HepG2 (cell line): ENCODE measurements around the gene SKP2. TPM values are rescaled to one million over a fixed set of nuclear protein-coding genes. Genes with fewer than 3 reads are reported as not detected.

ENCODE experiments used
- ATAC-seq: fragments of 200-7000 bp; cut with Tn5 transposase; 3 replicates; pipeline ENCODE4 v1.9.1; 2020; ENCODE audit warnings: mild to moderate bottlenecking, moderate library complexity
- BruUV-seq: library from RNA; stranded (reverse); fragments of 400-500 nt; replicated peaks from 2 replicates; lab custom pipeline; 2021; lab: Mats Ljungman, UMichigan
- CTCF ChIA-PET: fragments of 300-600 bp; formaldehyde crosslinking; extraction: SDS; loops from one replicate; lab custom pipeline; 2021; ENCODE audit warnings: low total read pairs, inconsistent platforms, low intra/inter-chr PET ratio; lab: Yijun Ruan, JAX
- POLR2A ChIA-PET: fragments of 350-600 bp; sonication (Branson Sonifier 250); formaldehyde crosslinking; loops from one replicate; lab custom pipeline; 2020; ENCODE audit warnings: antibody characterized with exemption, inconsistent platforms; lab: Yijun Ruan, JAX
- DNase-seq: peaks from one replicate; pipeline ENCODE4 v3.0.0-alpha.2; 2015; ENCODE audit warnings: low spot score
- FAIRE-seq: peaks from 3 replicates; lab custom pipeline; 2011; peaks lifted over from hg19 to GRCh38; lab: Jason Lieb, UNC
- H2AFZ ChIP-seq: one replicate; pipeline ENCODE4 v1.6.1; 2011; ENCODE audit warnings: low read length, inconsistent platforms
- H3K27ac ChIP-seq: fragments of 300-600 bp; 3 replicates; pipeline ENCODE4 v1.8.0; 2011; ENCODE audit warnings: mixed run types, mild to moderate bottlenecking, mixed read lengths, low read length, inconsistent platforms; ENCODE audit not compliant: insufficient read depth; ENCODE audit errors: extremely low read length
- H3K27me3 ChIP-seq, 2 experiments: fragments of 200-600 bp in 1 of 2; 2 replicates in 1 of 2; 3 replicates in 1 of 2; pipeline versions ENCODE4 v1.6.0 to v1.8.0; 2011; ENCODE audit warnings: low read length in 2 of 2, mild to moderate bottlenecking in 2 of 2, moderate library complexity in 2 of 2, inconsistent platforms in 1 of 2; ENCODE audit not compliant: insufficient read depth in 2 of 2, control insufficient read depth in 1 of 2
- H3K36me3 ChIP-seq, 2 experiments: fragments of 200-600 bp in 1 of 2; replicated peaks in 1 of 2; 2 replicates in 1 of 2; 3 replicates in 1 of 2; pipeline versions ENCODE4 v1.5.1 to v1.8.0; 2011; ENCODE audit warnings: low read length in 2 of 2, inconsistent platforms in 1 of 2; ENCODE audit not compliant: insufficient read depth in 2 of 2, control insufficient read depth in 1 of 2
- H3K4me1 ChIP-seq: 2 replicates; pipeline ENCODE4 v1.5.1; 2012; ENCODE audit warnings: low read length, inconsistent platforms; ENCODE audit not compliant: insufficient read depth
- H3K4me2 ChIP-seq: 2 replicates; pipeline ENCODE4 v1.6.0; 2011; ENCODE audit warnings: low read depth, low read length, inconsistent platforms
- H3K4me3 ChIP-seq, 3 experiments: fragments of 200-600 bp in 1 of 3; sonication (generic), shearing (Covaris generic) in 1 of 3; replicated peaks in 1 of 3; 2 replicates each; pipeline ENCODE4 v1.5.1; 2011 to 2016; ENCODE audit warnings: low read length in 3 of 3, inconsistent platforms in 2 of 3, low read depth in 2 of 3, mild to moderate bottlenecking in 2 of 3, control low read depth in 1 of 3, mixed read lengths in 1 of 3; ENCODE audit not compliant: insufficient read depth in 1 of 3
- H3K79me2 ChIP-seq: one replicate; pipeline ENCODE4 v1.6.1; 2011; ENCODE audit warnings: low read length, inconsistent platforms; ENCODE audit not compliant: insufficient read depth
- H3K9ac ChIP-seq: 2 replicates; pipeline ENCODE4 v1.6.0; 2011; ENCODE audit warnings: mild to moderate bottlenecking, low read depth, low read length, inconsistent platforms; ENCODE audit not compliant: insufficient read depth
- H3K9me3 ChIP-seq: 2 replicates; pipeline ENCODE4 v1.5.1; 2012; ENCODE audit warnings: mild to moderate bottlenecking, low read length
- H4K20me1 ChIP-seq: 2 replicates; pipeline ENCODE4 v1.6.0; 2011; ENCODE audit warnings: inconsistent platforms, mild to moderate bottlenecking, low read length, moderate library complexity; ENCODE audit not compliant: insufficient read depth
- ATF4 ChIP-seq, 2 experiments: fragments of 450-650 bp in 1 of 2; sonication (generic) in 1 of 2; formaldehyde crosslinking; IDR thresholded peaks; 2 replicates each; pipeline versions ENCODE4 v1.5.0 to v1.8.0; 2020 to 2022; ENCODE audit warnings: mild to moderate bottlenecking in 1 of 2, missing genetic modification reagents in 1 of 2
- EP300 ChIP-seq, 3 experiments: sonication (generic) in 1 of 3; formaldehyde crosslinking in 1 of 3; IDR thresholded peaks; 2 replicates each; pipeline versions ENCODE4 v1.5.1 to v1.6.1; 2011 to 2020; ENCODE audit warnings: low read depth in 2 of 3, low read length in 2 of 3, borderline replicate concordance in 1 of 3, improper control_type of control experiment in 1 of 3, mild to moderate bottlenecking in 1 of 3, missing genetic modification reagents in 1 of 3, moderate library complexity in 1 of 3
- FOXJ3 ChIP-seq: sonication (generic); formaldehyde crosslinking; IDR thresholded peaks from 2 replicates; pipeline ENCODE4 v1.4.0; 2020; ENCODE audit warnings: missing genetic modification reagents, mild to moderate bottlenecking, borderline replicate concordance
- HNF1A ChIP-seq, 2 experiments: sonication (generic) in 1 of 2; formaldehyde crosslinking in 1 of 2; IDR thresholded peaks; 2 replicates each; pipeline versions ENCODE4 v1.4.0 to v1.6.1; 2016 to 2020; ENCODE audit warnings: borderline replicate concordance in 1 of 2, low read depth in 1 of 2, mild to moderate bottlenecking in 1 of 2, missing genetic modification reagents in 1 of 2
- HOXD1 ChIP-seq: sonication (generic); formaldehyde crosslinking; IDR thresholded peaks from 2 replicates; pipeline ENCODE4 v1.5.0; 2020; ENCODE audit warnings: missing genetic modification reagents
- MIER2 ChIP-seq: IDR thresholded peaks from 2 replicates; pipeline ENCODE4 v1.6.1; 2016; ENCODE audit warnings: missing biosample characterization, missing genetic modification reagents
- MTF1 ChIP-seq: sonication (generic); formaldehyde crosslinking; IDR thresholded peaks from 2 replicates; pipeline ENCODE4 v1.5.0; 2020; ENCODE audit warnings: missing genetic modification reagents
- NCOR1 ChIP-seq: fragments of 200-600 bp; sonication (generic); IDR thresholded peaks from 2 replicates; pipeline ENCODE4 v1.7.0; 2017; ENCODE audit warnings: antibody characterized with exemption, low read length, borderline replicate concordance
- NFIB ChIP-seq: sonication (generic); formaldehyde crosslinking; IDR thresholded peaks from 2 replicates; pipeline ENCODE4 v1.9.0; 2021; ENCODE audit warnings: missing genetic modification reagents, mild to moderate bottlenecking, borderline replicate concordance
- ZFP36L1 ChIP-seq: sonication (generic); formaldehyde crosslinking; IDR thresholded peaks from 2 replicates; pipeline ENCODE4 v1.8.0; 2022; ENCODE audit warnings: mild to moderate bottlenecking, missing genetic modification reagents, moderate library complexity
- ZNF24 ChIP-seq: fragments of 450-650 bp; IDR thresholded peaks from 2 replicates; pipeline ENCODE4 v1.6.1; 2017; ENCODE audit warnings: antibody characterized with exemption, mild to moderate bottlenecking
- ZNF296 ChIP-seq: sonication (generic); formaldehyde crosslinking; conservative IDR thresholded peaks from 2 replicates; pipeline ENCODE4 v1.5.0; 2020; ENCODE audit warnings: mild to moderate bottlenecking, missing genetic modification reagents
- ZNF652 ChIP-seq: IDR thresholded peaks from 2 replicates; pipeline ENCODE4 v1.6.1; 2016; ENCODE audit warnings: low read depth, borderline replicate concordance
- ZSCAN9 ChIP-seq: IDR thresholded peaks from 2 replicates; pipeline ENCODE4 v1.6.1; 2016; ENCODE audit warnings: borderline replicate concordance
- WGBS: methylation state at CpG from one replicate; pipeline ENCODE4 v1.1.6; 2017; ENCODE audit warnings: low lambda C conversion rate; 5-methylcytosine and 5-hydroxymethylcytosine counted together
- in situ Hi-C: cut with HindIII; loops from 2 replicates; pipeline ENCODE4 v1.10.0; 2017; ENCODE audit warnings: low pct_unique_long_range_greater_than_20kb; ENCODE audit not compliant: extremely low pct_ligation_motif_present
- intact Hi-C: fragments of 100-400 bp; cut with micrococcal nuclease; formaldehyde crosslinking; loops from one replicate; pipeline ENCODE4 v1.10.0; 2022; ENCODE audit not compliant: unreplicated experiment
- polyA plus RNA-seq, 8 experiments: library from polyadenylated mRNA; depleted of rRNA in 3 of 8; stranded (reverse) in 7 of 8; unstranded in 1 of 8; fragments of >200 nt; fragmentation: Illumina TruSeq in 4 of 8; extraction: Trizol in 4 of 8; gene quantifications; 2 replicates each; pipeline versions ENCODE4 v1.2.1 to v1.2.3, GENCODE V29; 2011 to 2016; ENCODE audit warnings: low read depth in 4 of 8, missing spikeins in 1 of 8, mixed read lengths in 1 of 8; ENCODE audit not compliant: insufficient read depth in 1 of 8
- total RNA-seq, 5 experiments: library from RNA; depleted of rRNA; stranded (reverse); fragments of >200 nt; fragmentation: Illumina TruSeq; extraction: Trizol; gene quantifications; 2 replicates each; pipeline ENCODE4 v1.2.3, GENCODE V29; 2016; ENCODE audit warnings: low read depth in 1 of 5
- TF ChIP-seq, protein P1 (sequence below): IDR thresholded peaks from 2 replicates; pipeline ENCODE4 v1.6.1; 2016; ENCODE audit warnings: low read depth, borderline replicate concordance
- TF ChIP-seq, protein P2 (sequence below): IDR thresholded peaks from 2 replicates; pipeline ENCODE4 v1.6.1; 2018; ENCODE audit warnings: missing genetic modification reagents, mild to moderate bottlenecking, missing compliant biosample characterization

Gene SKP2
- total and polyA plus RNA-seq, 2 of the 13 experiments (the other 11 are each of a cell fraction or from before 2014, with no cell fraction given), result 29.6 to 84.1 TPM

DNA sequence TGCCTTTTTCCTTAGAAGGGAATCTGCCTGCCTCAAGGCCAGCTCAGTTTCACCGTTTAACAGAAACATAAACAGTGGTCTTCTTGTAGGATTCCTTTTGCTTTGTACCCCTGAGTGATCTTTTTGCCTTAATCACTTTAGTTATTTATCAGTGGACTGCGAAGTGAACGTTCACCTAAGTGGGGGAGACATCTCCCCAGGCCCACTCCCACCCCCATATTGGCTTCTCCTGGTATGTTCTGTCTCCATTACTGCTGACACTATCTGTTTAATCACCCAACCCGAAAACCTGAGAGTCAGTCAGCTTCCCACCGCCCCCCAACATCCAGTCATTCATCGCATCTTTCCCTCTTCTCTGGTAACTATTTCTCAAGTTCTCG is 1.4 kb downstream of the SKP2 start (continued):
- TF ChIP-seq ZNF652 (no peak), ZNF24 (no peak)
- TF ChIP-seq, protein P1, sequence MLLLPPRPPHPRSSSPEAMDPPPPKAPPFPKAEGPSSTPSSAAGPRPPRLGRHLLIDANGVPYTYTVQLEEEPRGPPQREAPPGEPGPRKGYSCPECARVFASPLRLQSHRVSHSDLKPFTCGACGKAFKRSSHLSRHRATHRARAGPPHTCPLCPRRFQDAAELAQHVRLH (CRISPR knock-in tag), result no peak

DNA sequence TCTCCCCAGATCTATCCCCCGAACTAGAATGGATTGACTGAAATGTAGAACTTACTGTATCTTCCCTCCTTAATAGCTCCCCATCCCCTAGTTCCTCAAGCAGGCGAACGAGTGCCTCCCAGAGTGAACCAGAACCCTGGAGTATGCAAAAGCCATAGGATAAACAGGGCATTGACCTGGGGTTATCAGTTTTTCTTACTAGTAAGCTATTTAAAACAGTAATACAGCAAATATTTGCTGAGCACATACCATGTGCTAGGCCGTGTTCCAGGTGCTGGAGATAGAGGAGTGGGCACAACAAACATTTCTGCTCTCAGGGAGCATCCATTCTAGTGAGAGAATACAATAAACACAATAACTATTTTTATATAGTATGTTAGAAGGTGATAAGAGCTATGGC is 1.8 kb downstream of the SKP2 start:
- ATAC-seq, result peak; percentile 48
- ChIA-PET CTCF (no interaction called here), POLR2A (interaction anchor here (0.9 to 4.5 kb wide), 7 partner anchors 15 to 723 kb away, joined by 3 to 57 read pairs (median 11); partner anchors contain the start of genes NADK2 and NIPBL)
- peaks cover 6 to 40% of the 10 kb centered on the region in 2 experiments for H3K36me3 ChIP-seq
- intact Hi-C loops (loop anchor here (1.0 to 10.0 kb wide), 5 partner anchors 27 to 1226 kb away; partner anchors contain the start of genes DNAJC21 and NIPBL), in situ Hi-C loops (no loop called here)
- H2AFZ ChIP-seq, result no peak overlapping the region
- no peaks in the 10 kb centered on the region for H3K9me3 ChIP-seq
- H3K4me1 ChIP-seq, result peaks cover 76% of the 10 kb centered on the region
- H3K79me2 ChIP-seq, result peaks cover 52% of the 10 kb centered on the region
- no peaks in the 10 kb centered on the region for H4K20me1 ChIP-seq
- peak overlapping the region; percentile 73 for H3K27ac ChIP-seq
- peak; percentile 73 for DNase-seq
- H3K27me3 ChIP-seq, result no peaks in the 10 kb centered on the region; a peak in 1 of 5 replicates
- no peak overlapping the region for H3K9ac ChIP-seq
- peak overlapping the region; percentile 99 for H3K4me2 ChIP-seq
- 35% methylated on average over 4 of the region's 4 CpGs for WGBS
- peak overlapping the region in 2 of 3 experiments; percentile 84 to 90; a peak in 2 of 6 replicates for H3K4me3 ChIP-seq
- BruUV-seq, result no TSS peak
- peak; percentile 39 for FAIRE-seq
- TF ChIP-seq MIER2 (CRISPR knock-in tag), result no peak
- no peak for TF ChIP-seq ZFP36L1 (CRISPR knock-in tag)
- TF ChIP-seq HOXD1, result no peak
- TF ChIP-seq, protein P2, sequence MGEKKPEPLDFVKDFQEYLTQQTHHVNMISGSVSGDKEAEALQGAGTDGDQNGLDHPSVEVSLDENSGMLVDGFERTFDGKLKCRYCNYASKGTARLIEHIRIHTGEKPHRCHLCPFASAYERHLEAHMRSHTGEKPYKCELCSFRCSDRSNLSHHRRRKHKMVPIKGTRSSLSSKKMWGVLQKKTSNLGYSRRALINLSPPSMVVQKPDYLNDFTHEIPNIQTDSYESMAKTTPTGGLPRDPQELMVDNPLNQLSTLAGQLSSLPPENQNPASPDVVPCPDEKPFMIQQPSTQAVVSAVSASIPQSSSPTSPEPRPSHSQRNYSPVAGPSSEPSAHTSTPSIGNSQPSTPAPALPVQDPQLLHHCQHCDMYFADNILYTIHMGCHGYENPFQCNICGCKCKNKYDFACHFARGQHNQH, result peak; percentile 71; the same call in 1 of the 2 replicates
- TF ChIP-seq NCOR1, result no peak
- no peak for TF ChIP-seq ZNF296 (CRISPR knock-in tag)
- TF ChIP-seq EP300 (IDR thresholded peaks at IDR 0.05; ENCODE audit: low read depth in 2 of 2, low read length in 2 of 2), result peak in 1 of 2 experiments; percentile 75; a peak in 2 of 4 replicates
- peak; percentile 11; the same call in 1 of the 2 replicates for TF ChIP-seq EP300 (CRISPR knock-in tag; IDR thresholded peaks at IDR 0.05; ENCODE audit: borderline replicate concordance)
- no peak for TF ChIP-seq NFIB (CRISPR knock-in tag)
- TF ChIP-seq ZSCAN9 (CRISPR knock-in tag), result peak; percentile 57; the same call in 1 of the 2 replicates
- TF ChIP-seq ATF4 (CRISPR knock-in tag; IDR thresholded peaks at IDR 0.05), result peak in 1 of 2 experiments; percentile 48; a peak in 1 of 4 replicates
- no peak for TF ChIP-seq MTF1 (CRISPR knock-in tag)
- TF ChIP-seq HNF1A (IDR thresholded peaks at IDR 0.05; ENCODE audit: low read depth), result peak; percentile 67; the same call in 1 of the 2 replicates
- TF ChIP-seq HNF1A (CRISPR knock-in tag; IDR thresholded peaks at IDR 0.05; ENCODE audit: borderline replicate concordance), result no peak; the same call in 1 of the 2 replicates
- peak; percentile 94; the same call in 1 of the 2 replicates for TF ChIP-seq FOXJ3
